ENCODE measurements around the gene SOX14.

Gene SOX14

GRCh38 chr3:137768361-137769321 lies 4.5 kb downstream of the SOX14 start:
- no peak for DNase-seq

- no peak for DNase-seq
Observed at GRCh38 chr3:137769322-137770065, 5.4 kb downstream of the SOX14 start.

GRCh38 chr3:137770066-137770834 lies 6.1 kb downstream of the SOX14 start:
- DNase-seq = no peak

- DNase-seq = no peak
Observed at GRCh38 chr3:137770835-137771399, 6.8 kb downstream of the SOX14 start.

GRCh38 chr3:137771401-137772213 lies 7.5 kb downstream of the SOX14 start:
- no peak for DNase-seq

GRCh38 chr3:137772214-137772955 lies 8.3 kb downstream of the SOX14 start:
- no peak for DNase-seq

GRCh38 chr3:137778941-137779340 lies 14.8 kb downstream of the SOX14 start:
- no peak for DNase-seq

GRCh38 chr3:137787529-137787928 lies 23.4 kb downstream of the SOX14 start:
- no peak for DNase-seq

GRCh38 chr3:137789236-137789635 lies 25.1 kb downstream of the SOX14 start:
- DNase-seq = no peak

GRCh38 chr3:137792626-137793271 lies 28.6 kb downstream of the SOX14 start:
- no peak for DNase-seq

GRCh38 chr3:137796993-137797392 lies 32.9 kb downstream of the SOX14 start:
- DNase-seq = no peak

GRCh38 chr3:137803215-137803614 lies 39.1 kb downstream of the SOX14 start:
- no peak for DNase-seq

GRCh38 chr3:137807998-137808397 lies 43.9 kb downstream of the SOX14 start:
- DNase-seq = no peak

- DNase-seq = no peak
Observed at GRCh38 chr3:137809509-137809908, 45.4 kb downstream of the SOX14 start.

GRCh38 chr3:137812023-137812422 lies 47.9 kb downstream of the SOX14 start:
- no peak for DNase-seq

GRCh38 chr3:137815251-137815650 lies 51.1 kb downstream of the SOX14 start:
- DNase-seq = no peak
